ENCODE data around the gene ISOC2.

ISOC2 gene

DNA sequence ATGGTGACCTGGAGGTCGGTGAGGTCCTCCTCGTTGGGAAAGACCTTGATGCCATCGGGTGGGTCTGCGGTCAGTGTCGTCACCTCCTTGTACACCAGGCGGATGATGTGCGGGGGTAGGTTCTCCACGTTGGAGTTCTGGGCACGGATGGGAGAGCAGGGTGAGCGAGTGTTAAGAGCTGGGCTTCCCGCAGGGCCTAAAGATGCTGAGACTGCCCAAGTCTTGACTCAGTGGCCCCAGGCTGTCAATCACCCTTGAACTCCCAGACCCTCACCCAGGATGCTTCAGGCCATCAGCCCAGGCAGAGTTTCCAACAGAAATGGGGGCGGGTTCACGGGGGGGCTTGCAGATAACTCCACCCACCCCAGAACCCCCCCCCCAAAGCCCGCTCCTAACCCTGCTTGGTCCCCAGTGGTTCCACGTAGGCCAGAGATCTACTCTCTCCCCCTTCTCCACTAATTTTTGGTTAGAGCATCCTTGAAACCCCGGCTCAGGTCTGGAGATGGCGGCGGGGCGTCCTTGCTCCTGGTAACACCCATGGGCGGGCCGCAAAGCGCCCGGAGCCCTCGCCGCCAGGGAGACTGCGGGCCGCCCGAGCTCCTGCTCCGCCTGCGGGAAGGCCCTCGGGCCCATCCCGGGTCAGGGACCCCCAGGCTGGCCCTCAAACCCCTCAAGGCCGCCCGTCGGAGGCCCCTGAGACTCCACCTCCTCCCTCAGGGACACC lies 54.5 kb downstream of the ISOC2 start:
- Histone ChIP-seq H3K36me3 (ENCODE audit: control insufficient read depth, insufficient read depth, low read length) (peaks cover 29% of the 10 kb centered on the region), H3K27me3 (ENCODE audit: control insufficient read depth, insufficient read depth, low read length, poor library complexity, severe bottlenecking) (no peaks in the 10 kb centered on the region), H3K4me1 (ENCODE audit: control insufficient read depth, insufficient read depth, low read length) (peaks cover 18% of the 10 kb centered on the region), H3K9me3 (ENCODE audit: control insufficient read depth, low read length) (no peaks in the 10 kb centered on the region), H3K27ac (ENCODE audit: insufficient read depth, low read depth, low read length, poor library complexity, severe bottlenecking) (peak overlapping the region; percentile 98), H3K4me3 (ENCODE audit: insufficient read depth, low read depth, low read length) (peak overlapping the region; percentile 96)
- 12 to 13% methylated on average over 35 of the region's 35 CpGs for WGBS, 2 experiments

DNA sequence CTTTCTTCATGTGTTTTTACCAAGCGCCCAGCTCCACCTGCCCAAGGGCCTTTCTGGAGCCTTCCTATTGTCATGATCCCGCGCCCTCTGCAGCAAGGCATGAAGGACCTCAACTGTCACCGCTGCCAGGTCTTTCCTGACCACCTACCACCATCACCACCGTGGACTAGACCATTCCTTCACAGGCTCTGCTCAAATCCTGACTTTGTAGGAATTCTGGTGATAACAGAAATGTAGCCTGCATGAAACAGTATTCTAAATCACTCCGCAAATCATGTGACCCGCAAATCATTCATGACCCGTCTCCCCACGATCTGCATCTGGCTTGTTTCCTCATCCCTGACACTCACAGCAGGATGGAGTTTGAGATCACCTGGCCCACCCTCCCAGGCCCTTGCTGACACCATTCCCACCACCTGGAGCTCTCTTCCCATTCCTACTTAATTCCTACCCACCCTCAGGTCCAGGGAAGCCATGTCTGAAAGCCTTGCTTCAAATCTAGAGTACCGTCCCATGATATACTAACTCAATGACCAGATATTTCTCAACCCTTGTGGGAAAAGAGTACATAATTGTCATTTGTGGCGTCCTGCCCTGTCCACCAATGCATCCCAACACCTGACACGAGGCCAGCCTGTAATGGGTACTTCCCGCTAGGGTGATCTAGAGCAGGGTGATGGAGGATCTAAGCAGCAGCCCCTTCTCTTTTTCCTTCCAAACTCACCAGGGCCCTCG lies 55.2 kb downstream of the ISOC2 start:
- 84 to 85% methylated on average over 14 of the region's 14 CpGs for WGBS, 2 experiments
- H3K9me3 ChIP-seq (ENCODE audit: control insufficient read depth, low read length), result no peaks in the 10 kb centered on the region
- H3K36me3 ChIP-seq (ENCODE audit: control insufficient read depth, insufficient read depth, low read length), result peaks cover 34% of the 10 kb centered on the region
- peaks cover 18% of the 10 kb centered on the region for H3K4me1 ChIP-seq (ENCODE audit: control insufficient read depth, insufficient read depth, low read length)
- no peaks in the 10 kb centered on the region for H3K27me3 ChIP-seq (ENCODE audit: control insufficient read depth, insufficient read depth, low read length, poor library complexity, severe bottlenecking)
- H3K27ac ChIP-seq (ENCODE audit: insufficient read depth, low read depth, low read length, poor library complexity, severe bottlenecking), result no peak overlapping the region
- H3K4me3 ChIP-seq (ENCODE audit: insufficient read depth, low read depth, low read length), result peak overlapping the region; percentile 96

DNA sequence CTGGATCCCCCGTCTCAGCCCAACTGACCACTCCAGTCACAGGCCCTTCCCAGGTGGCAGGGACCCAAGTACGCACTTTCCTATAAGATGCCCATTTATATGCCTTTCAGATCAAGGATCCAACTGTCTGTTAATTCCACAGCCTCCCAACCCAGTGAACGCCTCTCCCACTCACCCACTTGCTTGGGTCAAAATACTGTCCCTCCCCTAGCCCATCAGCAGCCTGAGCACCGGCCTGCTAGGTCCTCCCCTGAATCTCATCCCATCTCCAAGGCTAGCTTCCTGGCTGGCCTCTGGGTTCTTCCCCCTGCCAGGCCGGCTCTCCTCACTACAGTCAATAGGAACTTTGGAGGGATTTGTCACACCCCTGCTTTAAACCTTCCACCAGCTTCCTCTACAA lies 55.8 kb downstream of the ISOC2 start:
- Histone ChIP-seq H3K4me1 (ENCODE audit: control insufficient read depth, insufficient read depth, low read length) (peaks cover 18% of the 10 kb centered on the region), H3K36me3 (ENCODE audit: control insufficient read depth, insufficient read depth, low read length) (peaks cover 34% of the 10 kb centered on the region), H3K9me3 (ENCODE audit: control insufficient read depth, low read length) (no peaks in the 10 kb centered on the region), H3K4me3 (ENCODE audit: insufficient read depth, low read depth, low read length) (peak overlapping the region; percentile 96), H3K27me3 (ENCODE audit: control insufficient read depth, insufficient read depth, low read length, poor library complexity, severe bottlenecking) (no peaks in the 10 kb centered on the region), H3K27ac (ENCODE audit: insufficient read depth, low read depth, low read length, poor library complexity, severe bottlenecking) (no peak overlapping the region)
- WGBS, 2 experiments, result 90 to 92% methylated on average over 5 of the region's 5 CpGs

Measured in ectodermal cell (in vitro differentiated cells).